H9 (cell line): Measurements from ENCODE around the gene THSD7B. TPM values are rescaled to one million over a fixed set of nuclear protein-coding genes. Genes with fewer than 3 reads are reported as not detected.

Source experiments
- DNase-seq: peaks from one replicate; pipeline ENCODE4 v3.0.0-alpha.2; 2017
- H2AFZ ChIP-seq: one replicate; pipeline ENCODE4 v1.6.1; 2013; ENCODE audit warnings: mild to moderate bottlenecking, low read length, control low read depth, moderate library complexity
- H2AK5ac ChIP-seq: 2 replicates; pipeline ENCODE4 v1.6.1; 2013; ENCODE audit warnings: low read length, control low read depth, mixed read lengths; ENCODE audit not compliant: insufficient read length
- H2BK120ac ChIP-seq: one replicate; pipeline ENCODE4 v1.6.1; 2013; ENCODE audit warnings: low read depth, mild to moderate bottlenecking, low read length, control low read depth, inconsistent platforms; ENCODE audit not compliant: poor library complexity, severe bottlenecking
- H2BK12ac ChIP-seq: 2 replicates; pipeline ENCODE4 v1.6.1; 2013; ENCODE audit warnings: low read length, control low read depth, mixed read lengths, low read depth; ENCODE audit not compliant: insufficient read length
- H2BK15ac ChIP-seq: 2 replicates; pipeline ENCODE4 v1.6.1; 2013; ENCODE audit warnings: low read depth, low read length, control low read depth
- H2BK20ac ChIP-seq: one replicate; pipeline ENCODE4 v1.6.1; 2013; ENCODE audit warnings: low read depth, mild to moderate bottlenecking, low read length, control low read depth, inconsistent platforms; ENCODE audit not compliant: poor library complexity, severe bottlenecking
- H2BK5ac ChIP-seq: 2 replicates; pipeline ENCODE4 v1.6.1; 2013; ENCODE audit warnings: low read length, control low read depth, mixed read lengths; ENCODE audit not compliant: insufficient read length
- H3K14ac ChIP-seq: 2 replicates; pipeline ENCODE4 v1.6.1; 2013; ENCODE audit warnings: low read length, control low read depth; ENCODE audit not compliant: insufficient read depth
- H3K18ac ChIP-seq: 2 replicates; pipeline ENCODE4 v1.6.1; 2013; ENCODE audit warnings: low read depth, mild to moderate bottlenecking, mixed read lengths, low read length, control low read depth; ENCODE audit not compliant: insufficient read length
- H3K23ac ChIP-seq: 2 replicates; pipeline ENCODE4 v1.6.1; 2013; ENCODE audit warnings: low read length, control low read depth, mixed read lengths, low read depth; ENCODE audit not compliant: insufficient read length
- H3K23me2 ChIP-seq: 2 replicates; pipeline ENCODE4 v1.6.1; 2013; ENCODE audit warnings: low read depth, mild to moderate bottlenecking, mixed read lengths, low read length, control low read depth; ENCODE audit not compliant: insufficient read length, poor library complexity, severe bottlenecking
- H3K27ac ChIP-seq: 2 replicates; pipeline ENCODE4 v1.5.1; 2013; ENCODE audit warnings: low read length, control low read depth, mixed read lengths, low read depth; ENCODE audit not compliant: insufficient read length
- H3K27me3 ChIP-seq: 2 replicates; pipeline ENCODE4 v1.6.1; 2013; ENCODE audit warnings: low read length, control low read depth, inconsistent platforms; ENCODE audit not compliant: insufficient read depth
- H3K4ac ChIP-seq: 2 replicates; pipeline ENCODE4 v1.6.1; 2013; ENCODE audit warnings: low read depth, mild to moderate bottlenecking, control low read depth, inconsistent platforms, low read length, moderate library complexity
- H3K4me1 ChIP-seq: 2 replicates; pipeline ENCODE4 v1.6.1; 2013; ENCODE audit warnings: low read length, control low read depth, inconsistent platforms; ENCODE audit not compliant: insufficient read depth
- H3K4me2 ChIP-seq: 2 replicates; pipeline ENCODE4 v1.6.1; 2013; ENCODE audit warnings: low read length, control low read depth, mixed read lengths; ENCODE audit not compliant: insufficient read length, insufficient read depth
- H3K56ac ChIP-seq: 2 replicates; pipeline ENCODE4 v1.6.1; 2013; ENCODE audit warnings: low read depth, mild to moderate bottlenecking, mixed read lengths, low read length, control low read depth; ENCODE audit not compliant: insufficient read length
- H3K79me1 ChIP-seq: 2 replicates; pipeline ENCODE4 v1.6.1; 2013; ENCODE audit warnings: low read depth, mild to moderate bottlenecking, moderate library complexity, low read length, control low read depth, inconsistent platforms; ENCODE audit not compliant: insufficient read depth, poor library complexity, severe bottlenecking
- H3K79me2 ChIP-seq: 2 replicates; pipeline ENCODE4 v1.6.1; 2013; ENCODE audit warnings: low read length, control low read depth, inconsistent platforms; ENCODE audit not compliant: insufficient read depth
- H3K9ac ChIP-seq: 2 replicates; pipeline ENCODE4 v1.6.1; 2013; ENCODE audit warnings: low read length, control low read depth, mixed read lengths; ENCODE audit not compliant: insufficient read length; ENCODE audit errors: extremely low read depth
- H3K9me3 ChIP-seq: one replicate; pipeline ENCODE4 v1.6.1; 2013; ENCODE audit warnings: low read depth, low read length, inconsistent platforms; ENCODE audit not compliant: control insufficient read depth
- H3T11ph ChIP-seq: one replicate; pipeline ENCODE4 v1.6.1; 2013; ENCODE audit warnings: mild to moderate bottlenecking, low read length, control low read depth, inconsistent platforms
- H4K20me1 ChIP-seq: one replicate; pipeline ENCODE4 v1.6.1; 2013; ENCODE audit not compliant: control insufficient read depth, insufficient read length, insufficient read depth
- H4K5ac ChIP-seq: 2 replicates; pipeline ENCODE4 v1.6.1; 2013; ENCODE audit warnings: low read depth, mild to moderate bottlenecking, mixed read lengths, low read length, control low read depth; ENCODE audit not compliant: insufficient read length
- H4K8ac ChIP-seq: replicated peaks from 2 replicates; pipeline ENCODE4 v1.6.1; 2013; ENCODE audit warnings: low read length, control low read depth, mixed read lengths, low read depth; ENCODE audit not compliant: insufficient read length
- H4K91ac ChIP-seq: 2 replicates; pipeline ENCODE4 v1.6.1; 2013; ENCODE audit warnings: low read depth, mild to moderate bottlenecking, moderate library complexity, mixed read lengths, low read length, control low read depth; ENCODE audit not compliant: insufficient read length
- H3K27ac Mint-ChIP-seq, 3 experiments: 2 replicates in 2 of 3; 3 replicates in 1 of 3; pipeline ENCODE4 v1.8.0; 2020 to 2021; ENCODE audit warnings: mixed read lengths in 3 of 3, mild to moderate bottlenecking in 1 of 3, moderate library complexity in 1 of 3
- H3K27me3 Mint-ChIP-seq: 2 replicates; pipeline ENCODE4 v1.8.0; 2021; ENCODE audit warnings: low read depth, mild to moderate bottlenecking, moderate library complexity, mixed read lengths
- H3K36me3 Mint-ChIP-seq, 3 experiments: 2 replicates in 2 of 3; 3 replicates in 1 of 3; pipeline ENCODE4 v1.8.0; 2020 to 2021; ENCODE audit warnings: low read depth in 3 of 3, mixed read lengths in 3 of 3; ENCODE audit not compliant: insufficient read depth in 1 of 3
- H3K4me1 Mint-ChIP-seq, 2 experiments: 2 replicates each; pipeline ENCODE4 v1.8.0; 2020; ENCODE audit warnings: mixed read lengths in 2 of 2
- H3K4me3 Mint-ChIP-seq, 2 experiments: 2 replicates in 1 of 2; 3 replicates in 1 of 2; pipeline ENCODE4 v1.8.0; 2020 to 2021; ENCODE audit warnings: mild to moderate bottlenecking in 2 of 2, mixed read lengths in 2 of 2, moderate library complexity in 1 of 2
- H3K9me3 Mint-ChIP-seq, 2 experiments: 2 replicates in 1 of 2; 3 replicates in 1 of 2; pipeline ENCODE4 v1.8.0; 2020; ENCODE audit warnings: mild to moderate bottlenecking in 2 of 2, mixed read lengths in 2 of 2, moderate library complexity in 1 of 2
- WGBS: extraction: QIAGEN DNeasy Blood & Tissue Kit; methylation state at CpG from one replicate; pipeline ENCODE4 v1.1.7; 2013; ENCODE audit warnings: missing lambda C conversion rate, low lambda C conversion rate, mixed read lengths; ENCODE audit not compliant: insufficient read length; ENCODE audit errors: extremely low coverage; 5-methylcytosine and 5-hydroxymethylcytosine counted together
- total RNA-seq: library from RNA; stranded (reverse); gene quantifications from 2 replicates; pipeline ENCODE4 v1.2.1, GENCODE V29; 2021
- TF ChIP-seq, protein P1 (sequence below): fragments of 200-600 bp; sonication (generic); conservative IDR thresholded peaks from 3 replicates; pipeline ENCODE4 v1.8.0; 2021; ENCODE audit warnings: antibody characterized with exemption, mild to moderate bottlenecking

The THSD7B gene
- total RNA-seq, 1 experiment from 2014 or later: 0.85 TPM

GRCh38 chr2:137199751-137200150, 434.4 kb downstream of the THSD7B start:
- H3K27me3 ChIP-seq: no peaks in the 10 kb centered on the region
- no peak overlapping the region for H3K27ac ChIP-seq
- H3K36me3 Mint-ChIP-seq: no peaks in the 10 kb centered on the region
- no peaks in the 10 kb centered on the region for H3K9me3 Mint-ChIP-seq
- H3K79me2 ChIP-seq: no peaks in the 10 kb centered on the region
- H2BK15ac ChIP-seq: no peak overlapping the region
- H2BK120ac ChIP-seq: no peak overlapping the region
- no peaks in the 10 kb centered on the region for H3K79me1 ChIP-seq
- H3K4me1 Mint-ChIP-seq: peaks cover 8 to 9% of the 10 kb centered on the region in 2 experiments
- no peak overlapping the region for H4K5ac ChIP-seq
- H3K4me3 Mint-ChIP-seq: no peak overlapping the region
- no peak for DNase-seq
- no peak overlapping the region for H2BK20ac ChIP-seq
- no peak overlapping the region for H2BK5ac ChIP-seq
- no peaks in the 10 kb centered on the region for H4K20me1 ChIP-seq
- H3K4ac ChIP-seq: no peak overlapping the region
- H2BK12ac ChIP-seq: no peak overlapping the region
- H3K18ac ChIP-seq: no peak overlapping the region
- H4K8ac ChIP-seq: no peak overlapping the region
- H2AFZ ChIP-seq: no peak overlapping the region
- no peak overlapping the region for H3K56ac ChIP-seq
- no CpG with 5 or more reads among the region's 1 CpG for WGBS
- no peak overlapping the region for H3K4me2 ChIP-seq
- H3K27me3 Mint-ChIP-seq: peaks cover 13% of the 10 kb centered on the region; the same call in 1 of the 2 replicates
- no peak overlapping the region for H3K23ac ChIP-seq
- no peak overlapping the region for H3K9ac ChIP-seq
- H3K27ac Mint-ChIP-seq: no peak overlapping the region
- no peak overlapping the region for H3K14ac ChIP-seq
- H4K91ac ChIP-seq: no peak overlapping the region
- no peaks in the 10 kb centered on the region for H3K4me1 ChIP-seq
- H3K23me2 ChIP-seq: no peaks in the 10 kb centered on the region
- TF ChIP-seq, protein P1, sequence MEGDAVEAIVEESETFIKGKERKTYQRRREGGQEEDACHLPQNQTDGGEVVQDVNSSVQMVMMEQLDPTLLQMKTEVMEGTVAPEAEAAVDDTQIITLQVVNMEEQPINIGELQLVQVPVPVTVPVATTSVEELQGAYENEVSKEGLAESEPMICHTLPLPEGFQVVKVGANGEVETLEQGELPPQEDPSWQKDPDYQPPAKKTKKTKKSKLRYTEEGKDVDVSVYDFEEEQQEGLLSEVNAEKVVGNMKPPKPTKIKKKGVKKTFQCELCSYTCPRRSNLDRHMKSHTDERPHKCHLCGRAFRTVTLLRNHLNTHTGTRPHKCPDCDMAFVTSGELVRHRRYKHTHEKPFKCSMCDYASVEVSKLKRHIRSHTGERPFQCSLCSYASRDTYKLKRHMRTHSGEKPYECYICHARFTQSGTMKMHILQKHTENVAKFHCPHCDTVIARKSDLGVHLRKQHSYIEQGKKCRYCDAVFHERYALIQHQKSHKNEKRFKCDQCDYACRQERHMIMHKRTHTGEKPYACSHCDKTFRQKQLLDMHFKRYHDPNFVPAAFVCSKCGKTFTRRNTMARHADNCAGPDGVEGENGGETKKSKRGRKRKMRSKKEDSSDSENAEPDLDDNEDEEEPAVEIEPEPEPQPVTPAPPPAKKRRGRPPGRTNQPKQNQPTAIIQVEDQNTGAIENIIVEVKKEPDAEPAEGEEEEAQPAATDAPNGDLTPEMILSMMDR: no peak
- no peak overlapping the region for H3T11ph ChIP-seq
- no peak overlapping the region for H2AK5ac ChIP-seq
- H3K9me3 ChIP-seq: no peaks in the 10 kb centered on the region
